Upper lobe of right lung (tissue), 1 donor: ENCODE measurements around the gene BRWD1. TPM values are rescaled to one million over a fixed set of nuclear protein-coding genes. Genes with fewer than 3 reads are reported as not detected.

Experiments used
- ATAC-seq: fragments of 200-7000 bp; cut with Tn5 transposase; one replicate; pipeline ENCODE4 v1.9.1; 2020; ENCODE audit warnings: mild to moderate bottlenecking, moderate library complexity
- DNase-seq: peaks from one replicate; pipeline ENCODE4 v3.0.0-alpha.2; 2020
- H3K27ac ChIP-seq: fragments of 200-600 bp; one replicate; pipeline ENCODE4 v1.8.0; 2022
- H3K27me3 ChIP-seq: fragments of 200-600 bp; one replicate; pipeline ENCODE4 v1.8.0; 2022; ENCODE audit warnings: mild to moderate bottlenecking
- H3K36me3 ChIP-seq: fragments of 200-600 bp; one replicate; pipeline ENCODE4 v1.8.0; 2022
- H3K4me1 ChIP-seq: fragments of 200-600 bp; one replicate; pipeline ENCODE4 v1.8.0; 2022
- H3K4me3 ChIP-seq: fragments of 200-600 bp; one replicate; pipeline ENCODE4 v1.8.0; 2022; ENCODE audit warnings: mild to moderate bottlenecking
- H3K9me3 ChIP-seq: fragments of 200-600 bp; one replicate; pipeline ENCODE4 v1.8.0; 2022
- CTCF ChIP-seq: fragments of 200-600 bp; IDR thresholded peaks from one replicate; pipeline ENCODE4 v1.8.0; 2022; ENCODE audit warnings: antibody characterized with exemption
- intact Hi-C: fragments of 100-400 bp; cut with DNase I; formaldehyde crosslinking; loops from one replicate; pipeline ENCODE4 v1.11.0; 2022
- total RNA-seq: library from RNA; stranded (reverse); fragmentation: NEBNext Ultra II Directional; extraction: Animal tissue kit (Norgen Biotek cat#: 25700); gene quantifications from one replicate; pipeline ENCODE4 v1.2.1, GENCODE V29; 2021
- donor health status: DM: no; HTN: yes; CAD: no; lungs with severe emphysema.

The BRWD1 gene
- total RNA-seq, 1 donor from 2014 or later, result 40.5 TPM

GRCh38 chr21:39148975-39149374, 164.5 kb downstream of the BRWD1 start:
- Histone ChIP-seq H3K36me3 (no peaks in the 10 kb centered on the region), H3K27me3 (no peaks in the 10 kb centered on the region), H3K4me3 (no peak overlapping the region), H3K4me1 (no peaks in the 10 kb centered on the region), H3K9me3 (no peaks in the 10 kb centered on the region), H3K27ac (no peak overlapping the region)
- ATAC-seq, result no peak
- intact Hi-C loops, result loop anchor here (10.0 kb wide), 1 partner anchor 644 kb away; no protein-coding TSS in a partner anchor
- no peak for TF ChIP-seq CTCF
- no peak for DNase-seq

- DNase-seq (no peak), ATAC-seq (peak; percentile 35)
- H3K9me3 ChIP-seq, result no peaks in the 10 kb centered on the region
- no peak overlapping the region for H3K27ac ChIP-seq
- no peaks in the 10 kb centered on the region for H3K4me1 ChIP-seq
- H3K4me3 ChIP-seq, result no peak overlapping the region
- no peak for TF ChIP-seq CTCF
- H3K27me3 ChIP-seq, result no peaks in the 10 kb centered on the region
- intact Hi-C loops, result loop anchor here (10.0 kb wide), 1 partner anchor 639 kb away; no protein-coding TSS in a partner anchor
- H3K36me3 ChIP-seq, result no peaks in the 10 kb centered on the region
Observed at GRCh38 chr21:39144191-39144590, 169.2 kb downstream of the BRWD1 start.

DNA sequence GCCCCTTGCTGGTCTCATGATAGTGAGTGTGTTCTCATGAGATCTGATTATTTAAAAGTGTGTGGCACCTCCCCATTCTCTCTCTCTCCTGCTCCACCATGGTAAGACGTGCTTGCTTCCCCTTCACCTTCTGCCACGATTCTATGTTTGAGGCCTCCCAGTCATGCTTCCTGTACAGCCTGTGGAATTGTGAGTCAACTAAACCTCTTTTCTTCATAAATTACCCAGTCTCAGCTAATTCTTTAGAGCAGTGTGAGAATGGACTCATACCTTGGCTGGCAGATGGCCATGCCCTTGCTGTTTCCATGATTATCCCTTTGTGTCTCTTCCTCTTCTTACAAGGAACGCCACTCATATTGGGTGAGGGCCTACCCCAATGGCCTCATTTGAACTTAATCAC, 170.5 kb downstream of the BRWD1 start:
- DNase-seq, result no peak
- Histone ChIP-seq H3K27ac (no peak overlapping the region), H3K27me3 (no peaks in the 10 kb centered on the region), H3K36me3 (no peaks in the 10 kb centered on the region), H3K4me1 (no peaks in the 10 kb centered on the region), H3K9me3 (no peaks in the 10 kb centered on the region), H3K4me3 (no peak overlapping the region)
- no peak for TF ChIP-seq CTCF
- intact Hi-C loops, result loop anchor here (10.0 kb wide), 1 partner anchor 638 kb away; no protein-coding TSS in a partner anchor
- no peak for ATAC-seq

DNA sequence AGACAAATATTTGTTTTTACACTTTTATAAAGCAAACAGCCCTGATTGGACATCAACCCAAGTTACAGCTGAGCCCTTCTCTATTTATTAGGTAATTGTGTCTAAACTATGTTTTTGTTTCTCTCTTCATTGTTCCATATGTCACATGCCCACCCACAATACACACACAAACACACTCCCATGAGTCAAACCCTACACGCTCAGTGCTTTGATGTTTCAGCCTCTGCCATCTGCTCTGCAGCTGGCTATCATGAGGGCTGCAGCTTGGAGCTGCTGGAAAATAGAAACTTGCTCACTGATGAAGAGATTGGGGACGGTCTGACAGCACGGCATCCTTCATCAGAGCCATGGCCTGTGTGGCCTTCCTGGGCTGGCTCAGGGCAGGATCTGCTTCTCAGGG, 171.9 kb downstream of the BRWD1 start:
- intact Hi-C loops, result loop anchor here (10.0 kb wide), 1 partner anchor 637 kb away; no protein-coding TSS in a partner anchor

GRCh38 chr21:39137248-39138178, 175.9 kb downstream of the BRWD1 start:
- no peak overlapping the region for H3K4me3 ChIP-seq
- no peak for TF ChIP-seq CTCF
- H3K27me3 ChIP-seq, result no peaks in the 10 kb centered on the region
- H3K27ac ChIP-seq, result peak overlapping the region; percentile 42
- no peak for DNase-seq
- H3K4me1 ChIP-seq, result peaks cover 4% of the 10 kb centered on the region
- intact Hi-C loops, result loop anchor here (5.0 kb wide), 1 partner anchor 405 kb away; no protein-coding TSS in a partner anchor
- H3K36me3 ChIP-seq, result no peaks in the 10 kb centered on the region
- H3K9me3 ChIP-seq, result no peaks in the 10 kb centered on the region
- ATAC-seq, result no peak

More for the DNA sequence above, 171.9 kb downstream of the BRWD1 start:
- TF ChIP-seq CTCF, result no peak
- Histone ChIP-seq H3K4me1 (peaks cover 3% of the 10 kb centered on the region), H3K36me3 (no peaks in the 10 kb centered on the region), H3K27ac (no peak overlapping the region), H3K27me3 (no peaks in the 10 kb centered on the region), H3K4me3 (no peak overlapping the region), H3K9me3 (no peaks in the 10 kb centered on the region)
- ATAC-seq (no peak), DNase-seq (no peak)
